Mucosa of stomach (tissue), 1 donor: ENCODE measurements around the gene SPNS1.

Experiments
- H3K27me3 ChIP-seq: one replicate; pipeline ENCODE4 v1.7.0; 2013; ENCODE audit warnings: mild to moderate bottlenecking, low read length; ENCODE audit not compliant: control insufficient read depth, insufficient read depth
- H3K36me3 ChIP-seq: one replicate; pipeline ENCODE4 v1.7.0; 2013; ENCODE audit warnings: low read length; ENCODE audit not compliant: control insufficient read depth, insufficient read depth
- H3K4me1 ChIP-seq: one replicate; pipeline ENCODE4 v1.7.0; 2013; ENCODE audit warnings: mild to moderate bottlenecking, low read length; ENCODE audit not compliant: control insufficient read depth, insufficient read depth
- H3K4me3 ChIP-seq: one replicate; pipeline ENCODE4 v1.7.0; 2013; ENCODE audit warnings: low read length
- H3K9ac ChIP-seq: one replicate; pipeline ENCODE4 v1.7.0; 2013; ENCODE audit warnings: mild to moderate bottlenecking, low read length, moderate library complexity
- H3K9me3 ChIP-seq: one replicate; pipeline ENCODE4 v1.7.0; 2013; ENCODE audit warnings: mild to moderate bottlenecking, low read length, moderate library complexity; ENCODE audit not compliant: control insufficient read depth
- donor health status: Pancreatic carcinoma.

Gene SPNS1

GRCh38 chr16:28984091-28984490 lies 9.5 kb downstream of the SPNS1 start:
- Histone ChIP-seq H3K9ac (no peak overlapping the region), H3K27me3 (no peaks in the 10 kb centered on the region), H3K36me3 (peaks cover 17% of the 10 kb centered on the region), H3K4me3 (no peak overlapping the region), H3K4me1 (no peaks in the 10 kb centered on the region), H3K9me3 (no peaks in the 10 kb centered on the region)

- H3K4me1 ChIP-seq: no peaks in the 10 kb centered on the region
- H3K4me3 ChIP-seq: no peak within 1 kb of the TSS
- peaks cover 17% of the 10 kb centered on the region for H3K36me3 ChIP-seq
- no peak within 1 kb of the TSS for H3K9ac ChIP-seq
- no peaks in the 10 kb centered on the region for H3K9me3 ChIP-seq
- H3K27me3 ChIP-seq: no peaks in the 10 kb centered on the region
These were observed 10.1 kb downstream of the SPNS1 start, which contains the start of gene LAT for GRCh38 chr16:28984619-28985135. Gene LAT, plus strand, starts transcription at chr16:28985052. Its CDS starts 366 bp downstream, at chr16:28985418.

- Histone ChIP-seq H3K9ac (no peak overlapping the region), H3K4me1 (no peaks in the 10 kb centered on the region), H3K36me3 (peaks cover 17% of the 10 kb centered on the region), H3K9me3 (no peaks in the 10 kb centered on the region), H3K4me3 (no peak overlapping the region), H3K27me3 (no peaks in the 10 kb centered on the region)
These were observed 10.8 kb downstream of the SPNS1 start for GRCh38 chr16:28985211-28986041.

- H3K36me3 ChIP-seq: peaks cover 17% of the 10 kb centered on the region
- no peaks in the 10 kb centered on the region for H3K27me3 ChIP-seq
- no peak overlapping the region for H3K9ac ChIP-seq
- H3K4me1 ChIP-seq: no peaks in the 10 kb centered on the region
- no peaks in the 10 kb centered on the region for H3K9me3 ChIP-seq
- no peak overlapping the region for H3K4me3 ChIP-seq
These were observed 11.5 kb downstream of the SPNS1 start for GRCh38 chr16:28986046-28986445.

- H3K9me3 ChIP-seq: no peaks in the 10 kb centered on the region
- no peaks in the 10 kb centered on the region for H3K4me1 ChIP-seq
- peaks cover 16% of the 10 kb centered on the region for H3K36me3 ChIP-seq
- no peaks in the 10 kb centered on the region for H3K27me3 ChIP-seq
- H3K4me3 ChIP-seq: no peak overlapping the region
- H3K9ac ChIP-seq: no peak overlapping the region
These were observed 11.9 kb downstream of the SPNS1 start for GRCh38 chr16:28986492-28986891.

GRCh38 chr16:28987170-28987853 lies 12.7 kb downstream of the SPNS1 start:
- Histone ChIP-seq H3K9me3 (no peaks in the 10 kb centered on the region), H3K9ac (no peak overlapping the region), H3K27me3 (no peaks in the 10 kb centered on the region), H3K4me3 (no peak overlapping the region), H3K36me3 (peaks cover 9% of the 10 kb centered on the region), H3K4me1 (no peaks in the 10 kb centered on the region)

GRCh38 chr16:28989363-28989762 lies 14.8 kb downstream of the SPNS1 start:
- no peaks in the 10 kb centered on the region for H3K4me1 ChIP-seq
- no peak overlapping the region for H3K4me3 ChIP-seq

GRCh38 chr16:28990375-28991040 lies 15.9 kb downstream of the SPNS1 start:
- H3K36me3 ChIP-seq: no peaks in the 10 kb centered on the region
- no peaks in the 10 kb centered on the region for H3K9me3 ChIP-seq

More at GRCh38 chr16:28989363-28989762, 14.8 kb downstream of the SPNS1 start:
- no peaks in the 10 kb centered on the region for H3K27me3 ChIP-seq
- H3K9me3 ChIP-seq: no peaks in the 10 kb centered on the region
- H3K36me3 ChIP-seq: no peaks in the 10 kb centered on the region
- H3K9ac ChIP-seq: no peak overlapping the region

GRCh38 chr16:28991687-28992086 lies 17.1 kb downstream of the SPNS1 start:
- no peak overlapping the region for H3K4me3 ChIP-seq
- no peaks in the 10 kb centered on the region for H3K36me3 ChIP-seq
- no peaks in the 10 kb centered on the region for H3K9me3 ChIP-seq
- no peaks in the 10 kb centered on the region for H3K4me1 ChIP-seq
- no peak overlapping the region for H3K9ac ChIP-seq
- H3K27me3 ChIP-seq: no peaks in the 10 kb centered on the region

More at GRCh38 chr16:28990375-28991040, 15.9 kb downstream of the SPNS1 start:
- Histone ChIP-seq H3K4me1 (no peaks in the 10 kb centered on the region), H3K4me3 (no peak overlapping the region), H3K9ac (no peak overlapping the region), H3K27me3 (no peaks in the 10 kb centered on the region)

- Histone ChIP-seq H3K4me3 (no peak overlapping the region), H3K36me3 (no peaks in the 10 kb centered on the region), H3K9ac (no peak overlapping the region), H3K4me1 (no peaks in the 10 kb centered on the region), H3K27me3 (no peaks in the 10 kb centered on the region), H3K9me3 (no peaks in the 10 kb centered on the region)
These were observed 17.9 kb downstream of the SPNS1 start for GRCh38 chr16:28992496-28992895.

GRCh38 chr16:28998837-28999236 lies 24.3 kb downstream of the SPNS1 start:
- Histone ChIP-seq H3K9me3 (no peaks in the 10 kb centered on the region), H3K9ac (no peak overlapping the region), H3K4me3 (no peak overlapping the region), H3K4me1 (no peaks in the 10 kb centered on the region), H3K36me3 (no peaks in the 10 kb centered on the region), H3K27me3 (no peaks in the 10 kb centered on the region)

- H3K4me3 ChIP-seq: no peak overlapping the region
- no peaks in the 10 kb centered on the region for H3K27me3 ChIP-seq
- H3K9ac ChIP-seq: no peak overlapping the region
- H3K9me3 ChIP-seq: no peaks in the 10 kb centered on the region
- H3K4me1 ChIP-seq: no peaks in the 10 kb centered on the region
- no peaks in the 10 kb centered on the region for H3K36me3 ChIP-seq
These were observed 25.0 kb downstream of the SPNS1 start for GRCh38 chr16:28999577-28999976.
